Fibroblast of upper back skin (primary cell): ENCODE measurements around the gene KRTAP7-1.
A peak's percentile ranks its signal among the peaks of the same experiment; 100 is the strongest.

Source experiments
- DNase-seq: peaks from one replicate; pipeline ENCODE4 v3.0.0-alpha.2; 2013

Gene KRTAP7-1

GRCh38 chr21:30829659-30830058, at the start of gene KRTAP7-1:
Gene KRTAP7-1, minus strand, starts transcription at chr21:30829759. Its CDS starts 61 bp downstream, at chr21:30829698.
- peak; percentile 16 for DNase-seq

- no peak for DNase-seq
These were observed 45.0 kb upstream of the KRTAP7-1 start for GRCh38 chr21:30874526-30874925.

- DNase-seq, result no peak
These were observed 18.3 kb upstream of the KRTAP7-1 start for GRCh38 chr21:30847627-30848500.

- no peak for DNase-seq
These were observed 13.4 kb upstream of the KRTAP7-1 start for GRCh38 chr21:30842990-30843389.

- DNase-seq, result peak; percentile 21
These were observed 9.7 kb upstream of the KRTAP7-1 start for GRCh38 chr21:30839304-30839703.

GRCh38 chr21:30838536-30838935, 9.0 kb upstream of the KRTAP7-1 start:
- DNase-seq, result no peak

- no peak for DNase-seq
These were observed 1.7 kb upstream of the KRTAP7-1 start for GRCh38 chr21:30831194-30831765.

GRCh38 chr21:30818837-30819610, 10.5 kb downstream of the KRTAP7-1 start:
- DNase-seq, result no peak

- DNase-seq, result no peak
These were observed 16.4 kb downstream of the KRTAP7-1 start, which contains the start of gene KRTAP8-1 for GRCh38 chr21:30813174-30813573. Gene KRTAP8-1, minus strand, starts transcription at chr21:30813274. Its CDS starts 54 bp downstream, at chr21:30813220.

GRCh38 chr21:30800605-30801004, 29.0 kb downstream of the KRTAP7-1 start:
- no peak for DNase-seq

- no peak for DNase-seq
These were observed 35.8 kb downstream of the KRTAP7-1 start for GRCh38 chr21:30793581-30794314.

GRCh38 chr21:30779249-30779648, 50.3 kb downstream of the KRTAP7-1 start:
- no peak for DNase-seq
